Peyer's patch (tissue), 4 donors: ENCODE results near the gene MAG.

Experiments used
- POLR2A ChIP-seq, 2 donors: fragments of 450-650 bp; IDR thresholded peaks; one replicate each; pipeline ENCODE4 v1.5.1; 2017; ENCODE audit warnings: antibody characterized with exemption in 2 of 2, mild to moderate bottlenecking in 2 of 2, moderate library complexity in 2 of 2
- TF ChIP-seq, protein P1 (sequence below), 6 experiments: fragments of 450-650 bp in 4 of 6; fragments of 200-600 bp in 2 of 6; sonication (generic) in 1 of 6; IDR thresholded peaks; one replicate each; pipeline ENCODE4 v1.5.1; 2017 to 2019; ENCODE audit warnings: antibody characterized with exemption in 6 of 6, mild to moderate bottlenecking in 3 of 6, moderate library complexity in 1 of 6

DNA sequence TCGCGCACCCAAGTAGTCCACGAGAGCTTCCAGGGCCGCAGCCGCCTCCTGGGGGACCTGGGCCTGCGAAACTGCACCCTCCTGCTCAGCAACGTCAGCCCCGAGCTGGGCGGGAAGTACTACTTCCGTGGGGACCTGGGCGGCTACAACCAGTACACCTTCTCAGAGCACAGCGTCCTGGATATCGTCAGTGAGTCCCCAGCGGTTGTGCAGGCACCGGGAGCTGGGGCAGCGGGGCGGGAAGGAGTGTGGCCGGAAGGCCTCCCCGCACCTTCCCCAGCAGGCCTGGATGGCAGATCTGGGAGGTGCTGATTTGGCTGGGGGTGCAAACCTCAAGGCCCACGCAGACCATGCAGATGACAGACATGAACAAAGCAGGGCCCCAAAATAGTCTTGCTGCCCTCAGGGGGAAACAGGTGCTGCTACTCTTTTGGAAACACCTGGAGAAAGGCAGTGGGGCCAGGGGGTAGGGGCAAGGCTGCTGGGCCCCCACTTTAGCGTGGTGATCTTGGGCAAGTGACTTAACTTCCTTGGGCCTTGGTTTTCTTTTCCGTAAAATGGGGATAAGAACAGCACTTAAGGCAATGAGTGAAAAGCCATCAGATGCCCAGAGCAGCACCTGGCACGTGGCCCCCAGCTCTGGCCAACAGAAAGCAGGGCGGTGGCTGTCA is 4.0 kb downstream of the MAG start:
- TF ChIP-seq, protein P1, sequence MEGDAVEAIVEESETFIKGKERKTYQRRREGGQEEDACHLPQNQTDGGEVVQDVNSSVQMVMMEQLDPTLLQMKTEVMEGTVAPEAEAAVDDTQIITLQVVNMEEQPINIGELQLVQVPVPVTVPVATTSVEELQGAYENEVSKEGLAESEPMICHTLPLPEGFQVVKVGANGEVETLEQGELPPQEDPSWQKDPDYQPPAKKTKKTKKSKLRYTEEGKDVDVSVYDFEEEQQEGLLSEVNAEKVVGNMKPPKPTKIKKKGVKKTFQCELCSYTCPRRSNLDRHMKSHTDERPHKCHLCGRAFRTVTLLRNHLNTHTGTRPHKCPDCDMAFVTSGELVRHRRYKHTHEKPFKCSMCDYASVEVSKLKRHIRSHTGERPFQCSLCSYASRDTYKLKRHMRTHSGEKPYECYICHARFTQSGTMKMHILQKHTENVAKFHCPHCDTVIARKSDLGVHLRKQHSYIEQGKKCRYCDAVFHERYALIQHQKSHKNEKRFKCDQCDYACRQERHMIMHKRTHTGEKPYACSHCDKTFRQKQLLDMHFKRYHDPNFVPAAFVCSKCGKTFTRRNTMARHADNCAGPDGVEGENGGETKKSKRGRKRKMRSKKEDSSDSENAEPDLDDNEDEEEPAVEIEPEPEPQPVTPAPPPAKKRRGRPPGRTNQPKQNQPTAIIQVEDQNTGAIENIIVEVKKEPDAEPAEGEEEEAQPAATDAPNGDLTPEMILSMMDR (IDR thresholded peaks at IDR 0.05): no peak
- no peak for TF ChIP-seq POLR2A (IDR thresholded peaks at IDR 0.05)
